ENCODE results near the gene AATK. TPM values are rescaled to one million over a fixed set of nuclear protein-coding genes. Genes with fewer than 3 reads are reported as not detected.

Gene AATK
- total RNA-seq, 1 donor from 2014 or later = 8.9 TPM

DNA sequence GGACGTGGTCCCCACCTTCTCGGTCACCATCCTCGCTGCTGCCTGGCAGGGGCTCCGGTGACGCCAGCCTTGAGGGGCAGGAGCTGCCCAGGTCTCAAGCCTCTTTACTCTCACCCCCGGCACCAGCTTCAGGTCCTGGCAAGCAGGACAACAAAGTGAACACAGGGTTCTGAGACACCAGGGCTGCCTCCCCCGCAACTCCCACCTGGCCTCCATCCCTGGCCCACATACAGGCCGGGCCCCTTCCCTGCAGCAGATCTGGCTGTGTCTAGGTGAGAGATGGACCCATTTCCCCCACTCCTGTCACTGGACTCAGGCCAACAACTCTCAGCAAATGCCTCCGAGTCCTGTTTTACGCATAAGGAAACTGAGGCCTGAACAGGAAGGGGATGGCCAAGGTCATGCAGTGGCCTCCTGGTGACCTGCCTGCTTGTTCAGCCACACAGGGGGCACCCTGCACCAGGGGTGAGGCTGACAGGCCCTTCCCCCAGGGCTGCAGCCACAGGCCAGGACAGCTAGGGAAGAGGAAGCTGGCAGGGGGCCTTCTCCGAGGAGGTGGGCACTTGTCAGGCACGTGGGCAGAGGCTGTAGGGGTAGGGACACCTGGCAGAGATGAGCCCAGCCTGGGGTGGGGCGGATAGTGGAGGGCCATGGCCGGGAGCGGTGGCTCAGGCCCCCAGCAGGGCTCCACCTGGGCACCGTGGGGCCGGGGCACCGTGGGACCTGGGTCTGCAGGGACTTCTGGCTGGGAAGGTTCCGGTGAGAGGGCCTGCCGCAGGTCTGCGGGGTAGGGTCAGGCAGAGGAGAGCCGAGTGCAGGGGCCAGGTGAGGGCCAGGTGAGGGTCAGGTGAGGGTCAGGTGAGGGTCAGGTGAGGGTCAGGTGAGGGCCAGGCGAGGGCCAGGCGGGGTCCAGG, 47.5 kb downstream of the AATK start:
- DNase-seq (ENCODE audit: extremely low read depth, low read depth, low spot score) = no peak

DNA sequence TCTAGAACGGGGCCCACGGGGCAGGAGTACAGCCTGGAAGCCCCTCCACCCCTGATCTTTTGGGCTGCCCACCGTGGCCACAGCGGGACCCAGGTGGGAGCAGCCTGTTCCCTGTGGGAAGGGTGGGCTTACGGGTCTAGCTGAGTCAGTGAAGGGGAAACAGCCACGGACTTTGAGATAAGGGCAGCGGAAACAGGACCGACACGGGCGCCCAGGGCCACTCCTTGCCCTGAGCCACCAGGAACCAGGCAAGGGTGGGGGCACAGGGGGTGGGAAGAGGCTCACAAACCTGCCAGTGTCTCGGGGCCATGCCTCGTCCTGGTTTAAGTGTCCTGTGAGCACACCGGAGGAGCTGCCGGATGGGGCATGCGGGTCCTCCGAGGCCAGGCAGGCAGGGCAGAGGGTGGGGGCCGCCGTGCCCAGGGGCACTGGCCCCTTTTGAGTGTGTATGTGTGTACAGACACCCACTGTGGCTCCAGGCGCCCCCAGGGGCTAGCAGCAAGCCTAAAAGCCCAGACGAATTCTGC, 48.3 kb downstream of the AATK start:
- no peak for DNase-seq (ENCODE audit: extremely low read depth, low read depth, low spot score)

DNA sequence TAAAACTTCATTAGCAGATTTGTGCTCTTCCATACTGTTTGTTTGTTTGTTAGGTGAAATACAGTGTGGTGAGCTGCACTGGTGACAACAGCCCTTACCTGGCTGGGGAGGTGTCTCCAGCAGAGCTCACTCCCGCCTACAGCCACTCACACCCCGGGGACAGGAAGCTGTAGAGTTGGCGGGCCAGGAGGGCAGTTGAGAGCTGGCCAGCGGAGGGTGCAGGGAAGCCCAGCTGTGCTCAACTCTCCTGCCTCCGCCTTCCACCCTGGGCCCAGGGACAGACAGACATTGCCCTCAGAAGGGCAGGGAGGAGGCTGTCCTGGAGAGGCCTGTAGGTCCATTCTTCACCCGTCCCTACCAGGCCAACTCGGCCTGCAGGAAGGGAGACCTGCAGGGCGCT, 49.3 kb downstream of the AATK start:
- no peak for DNase-seq (ENCODE audit: extremely low read depth, low read depth, low spot score)

DNA sequence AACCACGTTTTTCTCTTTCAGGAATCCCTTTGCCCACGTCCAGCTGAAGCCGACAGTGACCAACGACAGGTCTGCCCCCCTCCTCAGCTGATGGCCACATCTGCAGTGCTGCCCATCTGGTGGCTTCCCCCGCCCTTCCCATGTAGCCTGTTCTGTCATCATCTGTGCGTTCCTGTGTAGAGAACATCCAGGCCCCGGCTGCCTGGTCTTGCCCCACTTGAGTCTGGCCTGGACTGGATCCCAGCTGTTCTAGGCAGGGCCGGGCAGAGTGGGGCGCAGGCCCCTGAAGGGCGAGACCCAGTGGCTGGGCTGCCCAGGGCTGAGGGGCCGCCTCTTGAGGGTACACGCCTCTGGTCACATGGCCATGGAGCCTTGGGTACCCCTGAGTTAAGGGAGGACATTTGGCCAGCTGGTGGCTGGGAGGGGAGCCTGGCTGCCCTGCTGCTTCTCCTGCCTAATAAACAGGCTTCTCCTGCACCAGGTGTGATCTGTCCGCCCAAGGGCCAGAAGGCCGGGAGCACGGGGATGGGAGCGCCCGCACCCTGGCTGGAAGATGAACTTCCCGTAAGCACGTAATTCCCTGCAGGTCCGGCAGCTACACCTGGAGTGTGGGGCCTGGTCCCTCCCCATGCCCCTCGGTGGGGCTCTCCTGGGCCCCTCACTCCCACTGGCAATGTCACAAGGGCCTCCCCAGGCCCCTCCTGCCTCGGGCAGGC, 50.1 kb downstream of the AATK start:
- no peak for DNase-seq (ENCODE audit: extremely low read depth, low read depth, low spot score)

DNA sequence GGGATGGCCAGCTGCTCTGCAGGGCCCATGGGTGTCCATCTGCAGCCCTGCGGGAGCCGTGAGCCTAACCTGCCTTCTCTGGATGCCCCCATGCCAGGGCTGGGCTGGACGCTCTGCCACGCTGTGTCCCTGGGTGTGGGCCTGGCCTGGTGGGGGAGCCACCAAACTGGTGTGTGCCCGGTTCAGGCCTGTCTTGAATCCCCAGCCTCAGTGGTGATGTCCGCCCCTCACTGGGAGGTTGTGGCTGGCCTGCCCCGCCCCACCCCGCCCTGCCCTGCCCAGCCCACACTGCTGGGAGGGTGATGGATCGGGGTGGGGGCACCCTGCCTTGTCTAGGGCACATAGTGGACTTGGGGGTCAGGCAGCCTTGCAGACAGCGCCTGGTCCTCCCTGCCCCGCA, 50.8 kb downstream of the AATK start:
- DNase-seq (ENCODE audit: extremely low read depth, low read depth, low spot score) = no peak

DNA sequence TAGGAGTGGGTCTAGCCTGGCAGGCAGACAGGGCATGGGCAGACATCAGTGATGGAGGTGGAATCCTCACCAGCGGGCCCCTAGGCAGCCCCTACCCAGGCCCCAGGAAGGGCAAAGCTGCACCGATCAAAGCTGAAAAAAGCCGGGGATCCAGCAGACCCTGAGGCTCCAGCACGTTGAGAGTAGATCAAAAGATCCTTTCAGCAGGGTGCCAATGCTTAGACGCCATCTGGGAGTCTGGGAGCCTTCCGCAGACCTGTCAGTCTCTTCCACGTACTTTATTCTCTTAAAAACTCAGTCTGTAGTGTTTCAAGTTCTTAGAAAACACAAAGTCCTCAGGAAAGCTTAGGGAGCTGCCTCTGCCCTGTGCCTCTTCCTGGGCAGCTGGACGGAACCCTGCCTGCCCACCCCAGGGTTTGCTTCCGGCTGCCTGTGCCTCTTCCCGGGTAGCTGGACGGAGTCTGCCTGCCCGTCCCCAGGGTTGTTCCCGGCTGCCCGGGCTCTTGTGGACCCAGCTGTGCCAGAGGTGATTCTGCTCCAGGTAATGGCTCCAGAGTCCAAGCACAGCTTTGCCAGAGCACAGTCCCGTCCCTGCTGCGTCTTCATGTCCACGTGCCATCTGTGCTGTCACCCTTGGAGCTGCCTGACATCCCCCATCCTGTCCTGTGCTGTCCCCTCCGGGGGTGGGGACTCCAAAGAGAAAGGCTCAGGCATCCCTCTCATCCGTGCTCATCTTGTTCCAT, 51.5 kb downstream of the AATK start:
- no peak for DNase-seq (ENCODE audit: extremely low read depth, low read depth, low spot score)

DNA sequence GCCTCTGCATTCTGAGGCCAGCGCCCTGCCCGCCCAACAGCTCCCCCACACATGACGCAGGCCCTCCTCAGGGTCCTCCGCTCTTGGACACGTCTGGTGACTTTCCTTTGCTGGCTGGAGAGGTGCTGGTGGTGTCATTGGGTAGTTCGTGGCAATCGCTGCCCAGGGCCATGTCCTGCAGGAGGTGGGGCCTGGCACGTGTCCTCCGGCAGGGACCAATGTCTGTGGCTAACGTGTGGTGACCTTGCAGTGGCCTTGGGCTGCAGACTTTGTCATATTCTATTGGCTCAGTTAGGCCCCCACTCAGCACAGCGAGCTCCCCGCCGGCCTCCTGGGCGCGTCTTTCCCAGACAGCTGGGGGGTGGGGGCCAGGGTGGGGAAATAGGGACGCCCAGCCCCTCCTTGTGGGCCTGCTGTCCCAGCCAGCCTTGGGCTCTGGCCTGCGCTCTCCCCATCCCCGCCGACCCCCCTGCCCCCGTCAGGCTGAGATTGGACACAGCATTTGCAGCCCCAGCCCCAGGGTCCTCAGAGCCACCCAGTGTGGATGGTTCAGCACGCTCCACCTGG, 52.8 kb downstream of the AATK start:
- DNase-seq (ENCODE audit: extremely low read depth, low read depth, low spot score) = no peak

DNA sequence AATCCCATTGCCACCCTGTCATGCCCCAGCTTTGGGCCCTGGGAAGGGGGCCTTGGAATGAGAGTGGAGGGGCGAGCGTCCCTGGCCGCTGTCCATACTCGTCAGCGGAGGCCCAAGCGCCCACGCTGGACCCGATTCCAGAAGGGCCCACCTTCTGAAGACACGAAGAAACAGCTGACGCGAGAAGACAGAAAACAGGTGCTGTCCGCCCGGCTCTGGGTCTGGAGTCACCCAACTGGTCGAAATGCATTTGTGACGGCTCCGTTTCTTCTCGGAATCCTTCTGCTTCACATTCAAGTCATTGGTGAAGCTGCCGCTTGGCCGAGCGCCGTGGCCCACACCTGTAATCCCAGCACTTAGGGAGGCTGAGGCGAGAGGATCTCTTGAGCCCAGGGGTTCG, 53.6 kb downstream of the AATK start:
- DNase-seq (ENCODE audit: extremely low read depth, low read depth, low spot score) = no peak

DNA sequence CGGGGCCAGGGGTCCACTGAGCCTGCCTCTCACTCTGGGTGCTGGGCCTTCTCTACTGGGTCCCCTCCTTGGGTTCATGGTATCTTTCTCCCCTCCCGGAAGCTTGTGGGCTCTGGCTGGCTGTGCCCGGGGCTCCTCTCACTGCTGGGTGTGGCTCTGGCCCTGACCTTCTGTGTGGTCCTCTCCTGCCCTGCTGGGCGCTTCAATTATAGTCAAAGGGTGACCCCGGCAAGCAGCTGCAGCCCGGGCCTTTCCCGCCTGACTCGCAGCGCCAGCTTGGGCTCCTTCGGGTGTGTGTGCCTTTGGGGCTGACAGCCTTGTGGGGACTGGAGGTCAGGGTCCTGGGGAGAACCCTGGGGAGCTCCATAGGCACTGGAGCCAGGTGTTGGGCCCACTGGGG, 55.0 kb downstream of the AATK start:
- no peak for DNase-seq (ENCODE audit: extremely low read depth, low read depth, low spot score)

DNA sequence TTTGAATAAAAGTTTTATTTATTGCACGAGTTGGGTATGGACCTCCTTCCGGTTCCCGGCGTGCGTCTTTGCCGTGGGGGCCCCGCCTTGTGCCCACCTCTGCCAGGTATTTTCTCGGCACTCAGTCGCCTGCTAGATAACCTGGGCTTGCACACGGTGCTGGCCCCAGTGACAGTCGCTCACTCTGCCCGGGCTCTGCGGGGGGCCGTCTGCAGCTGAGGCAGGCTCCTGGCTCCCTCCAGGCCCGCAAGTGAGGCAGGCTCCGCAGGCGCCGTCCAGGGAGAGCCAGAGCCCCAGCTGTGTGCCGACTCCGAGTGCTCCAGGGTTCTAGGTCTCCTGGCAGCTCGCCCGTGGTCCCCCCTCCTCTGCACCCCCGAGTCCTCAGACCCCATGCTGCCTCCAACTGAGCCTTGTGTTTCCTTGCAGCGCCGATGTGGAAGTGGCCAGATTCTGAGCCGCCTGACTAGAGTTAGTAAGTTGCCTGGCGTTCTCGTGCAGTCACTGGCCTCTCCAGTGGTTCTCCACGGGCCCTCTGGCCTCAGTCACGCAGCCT, 55.5 kb downstream of the AATK start:
- no peak for DNase-seq (ENCODE audit: extremely low read depth, low read depth, low spot score)

DNA sequence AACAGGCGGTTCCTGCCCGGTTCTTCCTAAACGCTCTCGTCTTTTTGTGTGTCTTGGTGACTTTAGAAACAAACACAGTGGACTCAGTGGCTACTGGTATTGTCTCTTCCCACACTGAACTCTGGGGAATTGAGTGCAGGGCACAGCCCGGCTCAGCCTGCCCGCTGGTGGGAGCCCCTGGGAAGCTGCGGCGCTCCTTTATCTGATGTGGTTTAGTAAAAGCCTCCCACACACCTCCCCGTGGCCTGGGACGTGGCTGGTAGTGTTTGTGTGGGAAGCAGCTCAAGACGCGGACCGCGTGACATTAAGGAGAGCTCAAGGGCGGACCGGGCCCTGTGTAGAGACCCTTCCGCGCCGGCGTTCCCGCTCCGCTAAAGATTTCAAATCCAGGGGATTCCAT, 56.1 kb downstream of the AATK start:
- DNase-seq (ENCODE audit: extremely low read depth, low read depth, low spot score) = no peak

DNA sequence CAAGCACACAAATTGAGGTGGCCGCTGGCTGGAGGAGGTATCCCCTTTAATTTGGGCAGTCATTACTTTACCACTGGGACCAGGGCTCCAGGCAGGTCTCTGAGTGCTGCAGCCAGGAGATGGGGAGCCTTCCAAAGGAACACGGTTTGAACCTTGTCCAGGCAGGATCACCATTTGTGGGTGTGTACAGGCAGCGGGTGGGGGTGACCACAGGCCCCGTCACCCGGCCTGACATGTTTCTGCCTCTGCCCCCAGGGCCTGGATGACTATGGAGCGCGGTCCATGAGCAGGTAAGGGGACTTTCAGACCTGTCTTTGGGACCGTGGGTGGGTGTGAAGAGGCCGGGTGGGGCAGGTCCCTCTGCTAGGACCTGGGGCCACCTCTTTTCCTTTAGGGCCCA, 57.8 kb downstream of the AATK start:
- no peak for DNase-seq (ENCODE audit: extremely low read depth, low read depth, low spot score)

DNA sequence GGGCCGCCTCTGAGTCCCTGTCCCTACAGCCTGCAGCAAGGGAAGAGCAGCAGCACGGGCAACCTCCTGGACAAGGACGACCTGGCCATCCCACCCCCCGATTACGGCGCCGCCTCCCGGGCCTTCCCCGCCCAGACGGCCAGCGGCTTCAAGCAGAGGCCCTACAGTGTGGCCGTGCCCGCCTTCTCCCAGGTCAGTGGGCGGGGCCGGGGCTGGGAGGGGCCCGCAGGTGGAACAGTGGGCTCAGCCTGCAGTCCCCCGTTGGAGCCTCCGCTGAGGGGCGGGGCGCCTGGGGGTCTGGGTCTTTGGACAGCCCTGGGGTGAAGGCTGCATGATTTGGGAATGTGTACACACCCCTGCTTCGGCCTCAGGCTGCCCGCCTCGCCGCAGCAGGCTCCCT, 59.3 kb downstream of the AATK start:
- no peak for DNase-seq (ENCODE audit: extremely low read depth, low read depth, low spot score)

DNA sequence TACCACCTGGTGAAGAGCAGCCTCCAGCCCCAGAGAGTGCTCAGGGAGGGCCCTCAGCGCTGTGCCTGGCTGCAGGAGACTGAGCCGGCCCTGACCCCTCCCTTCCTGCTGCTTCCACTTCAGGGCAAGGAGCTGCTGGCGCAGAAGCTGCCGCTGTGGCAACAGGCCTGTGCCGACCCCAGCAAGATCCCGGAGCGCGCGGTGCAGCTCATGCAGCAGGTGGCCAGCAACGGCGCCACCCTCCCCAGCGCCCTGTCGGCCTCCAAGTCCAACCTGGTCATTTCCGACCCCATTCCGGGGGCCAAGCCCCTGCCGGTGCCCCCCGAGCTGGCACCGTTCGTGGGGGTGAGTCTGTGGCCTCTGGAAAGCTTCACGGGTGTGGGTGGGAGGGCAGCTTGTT, 62.6 kb downstream of the AATK start:
- no peak for DNase-seq (ENCODE audit: extremely low read depth, low read depth, low spot score)

DNA sequence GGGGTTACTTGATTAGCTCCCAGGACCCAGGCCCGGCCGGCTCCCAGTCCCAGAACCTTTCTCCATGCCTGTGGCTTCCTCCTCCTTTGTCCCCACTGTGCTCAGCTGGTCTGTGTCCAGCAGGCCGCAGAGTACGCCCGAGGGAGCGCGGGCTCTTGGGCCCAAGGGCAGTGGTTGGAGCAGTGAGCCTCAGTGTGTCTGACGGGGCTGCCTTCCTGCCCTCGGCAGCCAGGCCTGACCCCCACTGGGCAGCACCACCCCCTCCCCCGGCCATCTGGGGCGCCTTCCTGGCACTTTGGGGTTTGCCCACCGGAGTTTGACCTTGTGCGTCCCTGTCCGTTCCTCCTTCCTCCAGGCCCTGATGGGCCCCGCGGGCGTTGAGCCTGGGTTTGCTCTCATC, 63.2 kb downstream of the AATK start:
- no peak for DNase-seq (ENCODE audit: extremely low read depth, low read depth, low spot score)

DNA sequence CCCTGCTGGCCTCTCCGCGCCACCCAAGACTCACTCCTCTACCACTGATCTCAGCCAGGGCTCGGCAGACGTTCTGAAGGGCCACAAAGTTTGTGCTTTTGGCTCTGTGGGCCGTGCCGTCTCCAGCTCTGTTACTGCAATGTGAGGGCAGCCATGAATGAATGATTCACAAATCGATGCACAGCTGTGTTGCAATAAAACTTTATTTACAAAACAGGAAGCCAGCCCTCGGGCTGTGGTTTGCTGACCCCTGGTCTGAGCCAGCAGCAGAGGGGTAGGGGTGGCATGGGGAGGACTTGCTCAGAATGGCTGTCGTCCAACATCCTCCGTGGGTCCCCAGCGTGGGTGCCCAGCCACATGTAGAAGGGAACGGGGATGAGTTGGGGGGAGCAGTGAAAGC, 63.7 kb downstream of the AATK start:
- no peak for DNase-seq (ENCODE audit: extremely low read depth, low read depth, low spot score)

DNA sequence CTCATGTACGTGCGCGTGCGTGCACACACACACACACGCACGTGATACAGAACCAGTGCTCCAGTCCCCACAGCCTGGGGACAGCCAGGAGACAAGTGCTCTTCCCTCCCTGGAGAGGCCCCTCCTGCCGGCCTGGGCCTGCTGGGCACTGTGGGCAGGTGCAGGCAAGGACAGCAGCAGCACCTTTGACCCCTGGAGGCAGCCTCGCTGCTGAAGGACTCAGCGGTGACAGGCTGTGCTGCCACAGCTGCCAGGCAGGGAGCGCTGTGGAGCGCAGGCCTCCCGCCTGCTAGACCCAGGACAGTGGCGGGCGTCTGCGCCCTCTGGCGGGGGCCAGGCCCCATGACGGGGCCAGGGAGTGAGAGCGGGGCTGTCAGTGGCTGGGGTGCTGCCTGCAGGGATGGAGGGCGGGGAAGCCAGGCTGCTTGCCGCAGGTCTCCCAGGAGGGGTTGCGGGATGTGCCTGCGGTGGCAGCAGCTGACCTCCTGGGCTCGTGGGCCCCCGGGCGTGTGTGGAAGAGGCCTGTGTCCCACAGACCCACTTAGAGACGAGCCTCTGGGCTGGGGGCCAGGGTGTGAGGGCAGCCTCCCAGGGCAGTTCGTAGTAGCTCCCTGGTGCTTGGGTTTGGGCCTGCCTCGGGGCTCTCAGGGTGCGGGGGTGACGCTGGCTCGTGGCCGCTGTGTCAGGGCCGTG, 64.3 kb downstream of the AATK start:
- DNase-seq (ENCODE audit: extremely low read depth, low read depth, low spot score) = no peak

DNA sequence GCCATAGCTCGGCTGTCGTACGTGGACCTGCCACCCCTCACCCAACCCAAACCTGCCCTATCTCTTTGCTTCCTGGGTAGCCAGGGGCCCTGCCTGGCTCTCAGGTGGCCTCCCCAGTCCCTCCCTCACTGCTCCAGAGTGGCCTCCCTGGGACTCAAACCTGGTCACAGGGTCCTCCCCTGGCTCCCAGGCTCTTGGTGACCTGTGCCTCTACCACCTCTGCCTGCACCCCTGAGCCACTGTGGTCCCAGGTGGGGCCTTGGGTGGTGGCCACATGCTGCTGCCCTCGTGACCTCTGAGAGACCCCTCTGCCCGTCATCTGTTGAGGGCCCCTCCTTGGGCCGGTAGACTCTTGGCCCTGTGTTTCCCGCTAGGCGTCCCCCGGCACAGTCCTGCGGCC, 65.4 kb downstream of the AATK start:
- no peak for DNase-seq (ENCODE audit: extremely low read depth, low read depth, low spot score)

DNA sequence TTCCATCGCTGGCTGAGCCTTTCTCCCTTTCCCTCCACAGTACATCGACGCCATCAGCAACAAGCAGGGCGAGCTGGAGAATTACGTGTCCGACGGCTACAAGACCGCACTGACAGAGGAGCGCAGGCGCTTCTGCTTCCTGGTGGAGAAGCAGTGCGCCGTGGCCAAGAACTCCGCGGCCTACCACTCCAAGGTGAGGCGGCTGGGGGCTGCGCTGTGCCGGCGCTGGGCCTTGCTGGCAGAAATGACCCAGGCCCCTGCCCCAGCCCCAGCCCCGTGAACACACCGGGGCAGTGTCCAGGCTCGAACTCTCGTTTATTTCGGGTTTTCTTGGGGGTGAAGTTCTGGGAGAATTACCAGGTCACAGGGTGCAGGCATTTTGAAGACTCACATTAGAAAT, 66.1 kb downstream of the AATK start:
- DNase-seq (ENCODE audit: extremely low read depth, low read depth, low spot score) = no peak

DNA sequence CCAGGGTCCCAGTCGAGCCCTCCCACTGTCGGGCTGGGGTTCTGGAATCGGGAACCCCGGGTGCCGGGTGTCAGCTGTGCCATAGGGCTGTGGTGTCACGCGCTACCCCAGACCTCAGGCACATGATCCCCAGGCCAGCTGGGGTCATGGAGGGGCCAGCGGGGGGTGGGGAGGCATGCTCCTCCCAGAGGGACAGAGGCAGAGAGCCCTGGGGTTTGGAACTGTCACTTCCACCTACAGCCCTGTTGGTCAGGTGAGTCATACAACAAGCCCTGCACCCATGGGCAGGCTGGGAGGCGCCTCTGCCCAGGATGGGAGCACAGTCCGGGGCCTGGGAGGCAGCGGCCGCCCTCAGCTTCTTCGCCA, 68.1 kb downstream of the AATK start:
- DNase-seq (ENCODE audit: extremely low read depth, low read depth, low spot score) = no peak
